Measurements from ENCODE around the gene SIVA1.
"Not testable (repeated sequence)": the region's sequence is repeated elsewhere in the genome, so short reads cannot be mapped to it uniquely, and the experiment has no call there.

The SIVA1 gene

DNA sequence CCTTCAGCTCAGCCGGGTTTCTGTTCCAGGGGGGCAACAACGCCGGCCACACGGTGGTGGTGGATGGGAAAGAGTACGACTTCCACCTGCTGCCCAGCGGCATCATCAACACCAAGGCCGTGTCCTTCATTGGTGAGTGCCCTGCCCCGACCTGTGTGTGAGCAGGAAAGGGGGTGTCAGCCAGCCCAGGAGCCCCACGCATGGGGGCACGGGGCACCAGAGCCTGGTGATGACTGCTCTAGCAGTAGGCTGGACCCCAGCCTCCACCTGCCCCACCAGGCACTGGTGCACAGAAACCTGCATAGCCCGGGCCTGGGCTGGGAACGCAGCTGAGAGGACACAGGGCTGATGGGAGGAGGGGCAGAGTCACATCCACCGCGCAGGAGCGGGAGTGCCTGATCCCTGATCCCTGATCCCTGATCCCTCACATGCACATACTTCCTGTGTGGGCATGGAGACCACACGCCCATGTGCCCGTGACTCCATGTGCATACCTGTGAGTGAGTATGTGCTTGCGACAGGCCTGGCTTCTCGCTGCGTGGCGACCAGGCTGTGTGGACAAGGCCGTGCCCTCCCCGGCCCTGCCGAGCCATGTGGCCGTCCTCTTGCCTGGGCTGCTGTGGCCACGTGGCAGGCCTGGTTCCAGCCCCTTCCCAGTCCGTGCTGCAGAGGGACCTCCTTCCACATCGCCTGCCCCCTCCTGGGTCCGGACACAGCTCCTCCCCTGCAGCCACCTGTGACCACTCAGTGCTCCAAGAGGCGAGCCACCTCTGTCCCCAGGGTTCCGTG, 17.8 kb upstream of the SIVA1 start:
- no peak for DNase-seq

DNA sequence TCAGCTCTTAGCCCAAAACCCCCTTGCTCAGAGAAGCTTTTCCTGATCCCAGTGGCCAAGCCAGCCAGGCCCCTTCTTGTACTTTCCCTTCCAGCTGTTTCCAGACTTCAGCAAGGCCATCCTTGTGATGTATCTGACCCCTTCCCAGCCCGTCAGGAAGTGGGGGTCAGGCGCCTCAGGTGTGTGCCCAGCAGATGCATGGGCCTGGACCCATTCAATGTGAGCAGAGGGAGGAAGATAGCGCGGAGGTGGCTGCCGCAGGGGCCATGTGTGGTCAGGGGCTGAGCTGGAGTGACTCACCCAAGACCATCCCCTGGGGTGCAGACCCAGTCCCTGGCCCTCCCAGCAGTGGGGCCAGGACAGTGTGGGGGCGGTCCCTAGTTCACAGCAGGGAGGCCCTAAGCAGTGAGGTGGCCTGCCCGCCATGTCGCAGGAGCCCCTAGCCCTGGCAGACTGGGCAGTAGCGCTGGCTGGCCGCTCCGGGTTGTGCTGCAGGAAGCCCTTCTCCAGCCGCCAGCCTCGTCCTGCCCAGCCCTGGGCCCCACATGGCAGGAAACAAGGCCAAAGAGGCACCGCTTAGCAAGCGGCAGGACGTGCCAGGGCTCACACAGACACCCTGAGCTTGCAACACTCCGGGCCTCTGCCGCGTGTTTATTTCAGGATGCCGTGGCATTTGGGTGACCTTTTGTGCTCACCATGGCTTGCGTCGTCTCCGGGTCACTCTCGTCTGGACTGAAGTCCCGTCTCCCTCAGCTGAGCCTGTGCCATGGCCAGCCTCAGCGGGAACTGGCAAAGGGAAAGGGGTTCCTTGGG, 16.9 kb upstream of the SIVA1 start:
- peak; percentile 83 for DNase-seq

DNA sequence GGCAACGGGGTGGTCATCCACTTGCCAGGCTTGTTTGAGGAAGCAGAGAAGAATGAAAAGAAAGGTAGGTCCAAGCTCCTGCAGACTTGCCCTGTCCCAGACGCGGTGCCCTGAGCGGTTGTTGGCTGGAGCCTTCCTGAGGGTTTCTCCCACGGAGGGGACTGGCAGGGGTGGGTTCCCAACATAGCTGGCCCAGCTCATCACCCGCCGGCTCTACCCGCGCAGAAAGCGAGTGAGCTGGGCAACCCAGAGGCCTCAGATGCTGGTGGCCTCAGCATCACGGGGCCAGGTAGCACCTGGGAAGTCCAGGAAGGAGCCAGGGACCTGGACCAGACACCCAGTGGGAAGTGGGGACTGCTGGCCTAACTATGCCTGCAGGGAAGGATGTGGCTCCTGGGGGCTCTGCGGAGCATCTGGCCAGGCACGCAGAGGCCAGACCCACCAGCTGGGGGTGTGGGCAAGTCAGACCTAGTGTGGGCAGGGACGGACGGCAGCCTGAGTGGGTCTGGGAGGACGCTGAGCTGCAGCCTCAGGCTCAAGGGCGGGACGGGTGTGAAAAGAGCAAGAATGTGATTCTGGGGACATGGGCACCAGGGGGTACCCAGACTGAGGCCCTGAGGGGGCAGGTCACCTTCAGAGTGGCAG, 14.4 kb upstream of the SIVA1 start:
- DNase-seq = no peak

DNA sequence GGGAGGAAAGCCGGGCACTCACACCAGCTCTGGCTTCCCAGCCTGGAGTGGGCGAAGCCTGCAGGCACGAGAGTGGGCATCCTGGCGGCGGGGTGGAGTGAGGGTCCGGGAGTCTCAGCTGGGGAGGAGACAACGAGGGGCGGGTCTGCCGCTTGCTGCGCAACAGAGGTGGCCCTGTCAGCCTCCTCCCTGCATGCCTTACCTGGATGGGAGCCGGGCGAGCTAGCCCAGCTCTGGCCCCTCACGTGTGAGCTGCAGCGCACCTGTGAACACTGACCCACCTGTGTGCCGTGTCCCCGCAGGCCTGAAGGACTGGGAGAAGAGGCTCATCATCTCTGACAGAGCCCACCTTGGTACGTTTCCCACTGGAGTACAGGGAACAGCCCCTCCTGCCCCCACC, 13.9 kb upstream of the SIVA1 start:
- no peak for DNase-seq

DNA sequence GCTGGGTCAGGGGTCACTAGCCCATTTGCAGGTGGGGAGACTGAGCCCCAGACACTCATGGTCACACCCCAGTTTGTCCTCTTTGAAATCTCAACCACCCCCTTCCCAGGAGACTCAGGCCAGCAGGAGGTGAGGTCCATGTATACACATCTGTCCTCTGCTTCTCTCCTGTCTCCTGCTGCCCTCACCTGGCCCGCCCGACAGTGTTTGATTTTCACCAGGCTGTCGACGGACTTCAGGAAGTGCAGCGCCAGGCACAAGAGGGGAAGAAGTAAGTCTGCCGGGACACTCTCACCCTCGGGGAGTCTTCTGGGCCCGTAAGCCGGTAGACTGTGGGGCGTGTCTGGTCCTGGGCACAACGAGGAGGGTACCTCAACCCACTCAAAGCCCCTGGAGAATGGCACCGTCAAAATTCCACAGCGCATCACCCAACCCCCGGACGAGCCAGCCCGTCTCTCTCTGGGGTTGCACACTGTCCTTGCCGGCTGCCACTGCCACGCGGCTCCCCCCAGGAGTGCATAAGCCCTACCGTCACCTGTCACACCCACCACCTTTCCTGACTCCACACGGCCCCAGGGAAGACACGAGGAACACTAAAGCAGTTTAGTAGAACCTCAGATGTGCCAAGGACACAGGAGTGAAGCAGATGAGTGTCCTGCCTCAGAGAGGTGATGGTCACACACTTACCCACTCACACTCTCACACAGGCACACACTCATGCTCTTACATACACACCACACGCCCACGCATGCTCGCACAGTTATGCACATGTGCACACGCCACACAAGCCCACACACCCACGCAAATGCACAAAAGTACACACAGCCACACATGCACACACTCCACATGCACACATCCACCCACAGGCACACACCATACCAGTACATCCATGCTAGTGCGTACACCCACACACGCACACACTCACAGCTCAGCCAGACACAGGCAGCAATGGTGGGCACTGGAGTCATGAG, 13.1 kb upstream of the SIVA1 start:
- DNase-seq = no peak

DNA sequence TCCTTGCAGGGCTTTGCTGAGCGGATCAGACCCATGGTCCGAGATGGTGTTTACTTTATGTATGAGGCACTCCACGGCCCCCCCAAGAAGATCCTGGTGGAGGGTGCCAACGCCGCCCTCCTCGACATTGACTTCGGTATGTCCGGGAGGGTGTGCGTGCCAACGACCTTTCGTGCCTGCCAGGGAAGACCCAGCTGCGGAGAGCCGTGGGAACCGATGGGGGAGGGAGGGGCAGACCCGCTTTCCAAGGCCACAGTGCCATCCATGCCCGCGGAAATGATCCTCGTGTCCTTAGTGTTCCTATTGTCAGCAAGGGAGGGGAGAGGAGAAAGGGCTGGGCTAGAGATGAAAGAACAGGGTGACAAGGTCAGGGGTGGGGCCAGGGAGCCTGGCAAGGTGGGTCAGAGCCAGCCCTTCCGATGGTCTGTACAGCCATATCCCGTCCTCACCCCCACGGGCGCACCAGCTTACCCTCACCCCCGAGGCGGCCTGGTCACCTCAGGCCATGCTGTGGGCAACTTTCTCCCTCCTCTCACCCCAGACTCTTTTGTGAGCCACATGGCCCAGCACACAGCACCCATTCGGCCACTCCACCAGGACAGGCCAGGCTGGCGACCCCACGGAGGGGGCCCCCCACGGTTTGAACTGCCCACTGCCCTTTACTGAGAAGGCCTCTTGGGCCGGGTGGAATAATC, 11.7 kb upstream of the SIVA1 start:
- DNase-seq = no peak

DNA sequence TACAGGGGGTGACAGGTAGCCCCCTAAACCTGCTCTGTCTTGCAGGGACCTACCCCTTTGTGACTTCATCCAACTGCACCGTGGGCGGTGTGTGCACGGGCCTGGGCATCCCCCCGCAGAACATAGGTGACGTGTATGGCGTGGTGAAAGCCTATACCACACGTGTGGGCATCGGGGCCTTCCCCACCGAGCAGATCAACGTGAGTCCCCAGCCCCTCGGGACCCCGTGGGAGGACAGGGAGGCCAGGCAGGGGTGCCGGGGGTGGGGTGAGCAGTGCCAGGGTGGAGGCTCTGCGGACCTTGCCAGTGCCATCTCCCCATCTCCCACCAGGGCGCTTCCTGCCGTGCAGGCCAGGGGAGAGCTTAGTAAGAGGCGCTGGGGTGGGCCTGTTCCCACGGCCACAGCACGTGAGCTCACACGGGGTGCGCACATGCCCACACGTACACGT, 11.1 kb upstream of the SIVA1 start:
- no peak for DNase-seq

DNA sequence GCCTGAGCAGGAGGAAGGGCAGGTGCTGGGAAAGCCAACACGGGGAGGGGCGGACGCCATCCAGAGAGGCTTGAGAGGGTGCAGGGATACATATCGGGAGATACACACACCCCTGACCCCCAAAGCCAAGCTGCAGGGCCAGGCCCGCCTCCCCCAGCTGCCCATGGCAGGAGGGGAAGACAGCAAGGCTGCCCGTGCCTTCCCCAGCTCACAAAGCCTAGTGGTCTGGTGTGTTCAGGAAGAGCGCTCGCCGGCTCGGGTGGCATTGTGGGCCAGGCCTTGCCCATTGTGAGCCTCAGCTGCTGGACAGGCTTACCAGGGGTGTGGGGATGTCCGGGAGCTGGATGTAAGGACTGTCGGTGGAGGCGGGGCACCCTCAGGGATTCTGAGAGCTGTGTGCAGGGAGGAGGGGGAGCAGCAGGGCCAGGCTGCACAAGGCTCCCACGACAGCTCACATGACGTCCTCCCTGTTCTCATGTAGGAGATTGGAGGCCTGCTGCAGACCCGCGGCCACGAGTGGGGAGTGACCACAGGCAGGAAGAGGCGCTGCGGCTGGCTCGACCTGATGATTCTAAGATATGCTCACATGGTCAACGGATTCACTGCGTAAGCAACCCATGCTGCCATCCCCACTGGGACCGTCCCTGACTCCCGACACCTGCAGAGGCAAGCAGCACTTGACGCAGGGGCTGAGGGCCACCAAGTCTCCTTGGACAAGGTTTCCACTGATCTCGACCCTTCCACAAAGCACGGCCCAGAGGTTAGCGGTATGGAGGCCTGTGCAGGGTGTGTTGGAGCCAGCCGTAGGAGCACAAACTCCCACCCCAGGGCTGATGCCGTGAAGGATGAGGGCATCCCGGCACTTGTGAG, 10.1 kb upstream of the SIVA1 start:
- no peak for DNase-seq

DNA sequence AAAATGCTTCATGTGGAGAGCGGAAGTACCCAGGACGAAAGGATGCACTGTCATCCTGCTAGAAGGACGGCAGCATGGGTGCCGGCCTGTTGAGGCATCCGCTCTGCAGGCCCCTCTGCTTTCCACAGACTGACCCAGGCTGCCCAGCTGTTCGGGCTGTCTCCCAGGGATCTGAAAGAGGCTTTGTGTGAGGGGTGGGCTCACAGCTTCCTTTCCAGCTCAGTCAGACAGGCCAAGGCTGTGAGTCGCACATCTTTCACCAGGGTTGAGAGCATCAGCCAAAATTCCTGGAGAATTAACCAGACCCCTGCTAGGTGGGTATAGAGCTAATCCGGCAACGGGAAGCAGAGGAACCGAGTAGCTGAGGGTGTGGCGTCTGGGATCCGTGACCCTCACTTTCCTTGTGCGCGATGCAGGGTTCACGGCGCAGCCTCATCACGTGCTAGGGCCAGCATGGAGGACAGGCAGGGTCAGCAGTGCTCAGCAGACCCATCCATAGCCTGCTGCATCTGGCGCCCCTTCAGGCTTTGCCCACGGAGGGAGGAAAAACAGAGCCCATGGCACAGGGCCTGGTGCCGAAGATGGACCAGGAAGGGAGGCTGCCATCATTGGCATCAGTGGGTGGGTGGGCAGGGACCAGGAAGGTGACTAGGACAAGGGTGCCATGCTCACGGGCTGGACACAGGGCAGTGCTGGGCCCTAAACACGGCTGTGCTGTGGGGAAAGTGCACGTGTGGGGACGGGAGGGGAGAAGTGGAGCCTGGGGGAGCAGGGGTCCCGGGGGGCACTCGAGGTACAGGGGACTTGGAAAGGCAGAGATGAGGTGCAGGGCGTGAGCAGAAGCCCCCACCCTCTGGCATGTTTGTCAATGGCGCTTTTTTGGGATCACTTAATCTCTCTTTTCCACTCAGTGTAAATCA, 9.2 kb upstream of the SIVA1 start:
- no peak for DNase-seq

DNA sequence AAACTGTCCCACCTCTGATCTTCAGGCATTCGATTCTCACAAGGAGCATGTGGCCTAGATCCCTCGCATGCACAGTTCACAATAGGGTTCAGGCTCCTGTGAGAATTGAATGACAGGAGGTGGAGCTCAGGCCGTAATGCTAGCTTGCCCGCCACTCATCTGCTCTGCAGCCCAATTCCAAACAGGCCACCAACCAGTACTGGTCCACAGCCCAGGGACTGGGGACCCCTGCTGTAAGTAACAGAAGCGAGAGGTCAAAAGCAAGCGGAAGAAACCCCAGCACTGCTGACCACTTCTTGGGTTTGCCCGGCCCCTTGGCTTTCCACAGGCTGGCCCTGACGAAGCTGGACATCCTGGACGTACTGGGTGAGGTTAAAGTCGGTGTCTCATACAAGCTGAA, 8.5 kb upstream of the SIVA1 start:
- no peak for DNase-seq

DNA sequence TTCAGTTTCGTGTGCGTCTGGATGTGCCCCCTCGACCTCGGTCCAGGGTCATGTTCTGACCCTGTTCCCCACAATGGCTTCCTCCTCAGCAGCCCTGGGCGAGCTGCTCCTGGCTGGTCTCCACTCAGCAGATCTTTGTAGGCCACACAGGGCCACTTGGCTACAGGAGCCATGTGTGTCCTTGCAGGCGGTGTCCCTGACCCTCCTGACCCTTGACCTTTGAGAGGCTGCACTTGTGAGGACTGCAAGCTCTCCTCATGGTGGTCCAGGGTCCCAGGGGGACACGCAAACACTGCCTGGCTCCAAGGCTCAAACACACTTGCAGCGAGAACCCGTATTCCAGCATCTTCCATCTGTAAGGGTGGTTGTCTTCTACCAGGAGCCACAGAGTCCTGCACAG, 7.5 kb upstream of the SIVA1 start:
- no peak for DNase-seq

DNA sequence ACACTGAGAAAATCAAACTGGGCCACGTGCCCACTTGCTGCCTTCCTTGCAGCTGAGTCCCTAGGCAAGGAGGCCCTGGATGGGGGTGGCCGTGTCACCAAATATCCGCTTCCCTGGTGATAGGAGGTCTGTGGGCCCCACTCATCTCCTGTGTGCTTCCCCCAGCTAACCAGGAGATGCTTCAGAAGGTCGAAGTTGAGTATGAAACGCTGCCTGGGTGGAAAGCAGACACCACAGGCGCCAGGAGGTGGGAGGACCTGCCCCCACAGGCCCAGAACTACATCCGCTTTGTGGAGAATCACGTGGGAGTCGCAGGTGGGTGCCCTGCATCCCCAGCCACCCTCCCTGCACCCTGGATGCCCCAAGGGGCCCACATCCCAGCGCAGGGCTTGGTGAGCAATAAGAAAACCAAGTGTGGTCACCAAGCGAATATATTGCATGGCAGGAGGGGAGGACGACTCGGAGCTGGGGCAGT, 6.8 kb upstream of the SIVA1 start:
- DNase-seq = no peak

DNA sequence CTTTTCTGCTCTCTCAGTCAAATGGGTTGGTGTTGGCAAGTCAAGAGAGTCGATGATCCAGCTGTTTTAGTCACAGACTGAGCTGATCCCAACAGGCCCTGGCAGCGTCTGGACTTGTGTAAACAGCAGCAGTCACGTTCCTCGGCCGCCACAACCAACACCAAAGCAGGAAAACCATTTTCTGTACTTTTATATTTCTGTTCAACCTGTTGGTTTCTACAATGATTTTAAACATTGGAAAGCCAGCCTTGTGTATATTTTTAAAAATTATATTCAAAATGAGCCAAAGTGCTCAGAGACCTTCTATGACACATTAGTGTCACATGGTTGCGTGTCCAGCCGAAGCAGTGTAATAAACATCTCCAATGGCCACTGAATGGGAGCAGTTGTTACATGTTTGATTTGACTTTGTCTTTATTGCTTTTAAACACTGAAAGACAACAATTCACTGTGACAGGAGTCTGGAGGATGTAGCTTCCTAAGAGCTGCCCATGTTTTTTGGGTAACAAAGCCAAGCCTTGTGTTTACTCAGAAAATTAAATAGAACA, 5.9 kb upstream of the SIVA1 start:
- no peak for DNase-seq

DNA sequence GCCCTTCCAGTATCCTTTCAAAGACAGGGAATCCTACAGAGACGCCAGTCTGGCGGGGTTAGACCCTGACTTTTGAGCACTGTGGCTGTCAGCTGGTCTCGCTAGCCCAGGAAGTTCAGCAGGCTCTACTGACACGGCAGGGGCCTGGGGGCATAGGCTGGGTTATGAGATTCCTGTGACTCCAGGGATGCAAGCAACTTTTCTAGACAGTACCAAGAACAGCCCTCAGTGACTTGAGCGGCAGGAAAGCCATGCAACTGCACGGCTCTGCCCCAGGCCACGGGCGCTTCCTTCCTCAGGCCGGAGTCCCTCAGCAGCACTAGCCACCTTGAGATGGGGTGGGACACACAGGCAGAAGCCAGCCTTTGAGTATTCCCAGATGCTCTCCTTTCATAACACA, 5.1 kb upstream of the SIVA1 start:
- DNase-seq = no peak

DNA sequence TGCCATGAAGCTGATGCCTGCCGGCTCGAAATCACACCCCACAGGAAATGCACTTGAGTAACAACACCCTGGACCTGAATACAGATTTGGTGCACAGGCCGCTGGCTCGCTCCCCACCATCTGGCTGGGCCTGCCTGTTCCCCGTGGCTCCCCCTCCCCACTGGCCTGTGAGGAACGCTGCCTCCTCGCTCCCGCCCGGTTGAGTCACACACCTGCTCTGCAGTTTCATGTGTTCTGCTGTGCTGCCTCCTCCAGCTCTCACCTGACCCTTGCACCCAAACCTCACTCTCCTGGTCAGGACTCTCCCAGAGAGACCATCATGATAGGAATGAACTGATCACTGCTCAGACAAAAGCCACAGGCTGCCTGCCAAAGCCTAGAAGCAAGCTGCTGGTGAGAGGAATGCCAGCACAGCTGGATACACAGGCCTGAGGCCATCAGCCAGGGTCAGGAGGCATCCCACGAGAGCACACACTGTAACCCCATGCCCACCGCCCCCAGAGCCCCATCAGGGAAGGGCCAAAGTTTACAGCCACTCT, 3.8 kb upstream of the SIVA1 start:
- DNase-seq = peak; percentile 66

DNA sequence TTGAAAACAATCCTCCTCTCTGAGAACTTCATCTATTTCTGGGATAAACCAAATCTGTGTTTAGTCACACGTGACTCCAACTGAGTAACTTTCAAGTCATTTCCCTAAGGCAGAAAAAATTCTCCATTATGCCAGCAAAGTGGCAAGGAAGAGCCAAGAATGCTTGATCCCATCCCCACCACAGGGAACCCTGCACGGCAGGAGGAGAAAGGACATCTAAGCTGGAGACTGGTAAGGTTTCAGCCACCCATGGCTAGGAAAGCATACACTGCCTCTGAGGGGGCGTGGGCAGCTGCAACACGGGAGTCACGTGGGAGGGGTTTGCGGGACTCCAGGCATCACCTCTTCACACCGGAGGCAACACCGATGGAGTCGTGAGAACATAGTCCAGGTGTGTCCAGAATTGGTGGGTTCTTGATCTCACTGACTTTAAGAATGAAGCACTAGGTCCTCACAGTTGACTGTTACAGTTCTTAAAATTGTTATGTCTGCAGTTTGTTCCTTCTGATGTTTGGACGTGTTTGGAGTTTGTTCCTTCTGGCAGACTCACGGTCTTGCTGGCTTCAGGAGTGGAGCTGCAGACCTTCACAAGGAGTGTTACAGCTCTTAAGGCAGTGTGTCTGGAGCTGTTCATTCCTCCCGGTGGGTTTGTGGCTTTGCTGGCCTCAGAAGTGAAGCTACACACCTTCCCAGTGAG, 2.7 kb upstream of the SIVA1 start:
- DNase-seq = no peak

DNA sequence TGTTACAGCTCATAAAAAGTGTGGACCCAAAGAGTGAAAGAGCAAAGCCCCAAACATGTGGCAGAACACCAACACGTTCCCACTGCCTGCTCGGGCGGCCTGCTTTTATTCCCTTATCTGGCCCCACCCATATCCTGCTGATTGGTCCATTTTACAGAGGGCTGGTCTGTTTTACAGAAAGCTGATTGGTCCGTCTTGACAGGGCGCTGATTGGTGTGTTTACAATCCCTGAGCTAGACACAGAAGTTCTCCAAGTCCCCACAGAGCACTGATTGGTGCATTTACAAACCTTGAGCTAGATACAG, 2.2 kb upstream of the SIVA1 start:
- DNase-seq = not testable (repeated sequence)

All from right hindlimb (tissue), 1 donor.